GM03348 (cell line): Measurements from ENCODE around the gene POLG2.
"Not testable (repeated sequence)": the region's sequence is repeated elsewhere in the genome, so short reads cannot be mapped to it uniquely, and the experiment has no call there.

Experiments used
- DNase-seq: peaks from one replicate; pipeline ENCODE4 v3.0.0; 2012; ENCODE audit warnings: low spot score

POLG2 gene

DNA sequence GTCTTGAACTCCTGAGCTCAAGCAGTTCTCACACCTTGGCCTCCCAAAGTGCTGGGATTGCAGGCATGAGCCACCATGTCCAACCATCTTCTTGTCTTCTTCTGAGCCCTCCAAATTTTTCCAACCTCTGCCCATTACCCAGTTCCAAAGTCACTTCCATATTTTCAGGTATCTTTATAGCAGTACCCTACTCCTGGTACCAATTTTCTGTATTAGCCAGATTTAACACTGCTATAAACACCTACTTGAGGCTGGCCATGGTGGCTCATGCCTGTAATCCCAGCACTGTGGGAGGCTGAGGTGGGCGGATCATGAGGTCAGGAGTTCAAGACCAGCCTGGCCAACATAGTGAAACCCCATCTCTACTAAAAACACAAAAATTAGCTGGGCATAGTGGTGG lies 57.3 kb downstream of the POLG2 start:
- DNase-seq = not testable (repeated sequence)

DNA sequence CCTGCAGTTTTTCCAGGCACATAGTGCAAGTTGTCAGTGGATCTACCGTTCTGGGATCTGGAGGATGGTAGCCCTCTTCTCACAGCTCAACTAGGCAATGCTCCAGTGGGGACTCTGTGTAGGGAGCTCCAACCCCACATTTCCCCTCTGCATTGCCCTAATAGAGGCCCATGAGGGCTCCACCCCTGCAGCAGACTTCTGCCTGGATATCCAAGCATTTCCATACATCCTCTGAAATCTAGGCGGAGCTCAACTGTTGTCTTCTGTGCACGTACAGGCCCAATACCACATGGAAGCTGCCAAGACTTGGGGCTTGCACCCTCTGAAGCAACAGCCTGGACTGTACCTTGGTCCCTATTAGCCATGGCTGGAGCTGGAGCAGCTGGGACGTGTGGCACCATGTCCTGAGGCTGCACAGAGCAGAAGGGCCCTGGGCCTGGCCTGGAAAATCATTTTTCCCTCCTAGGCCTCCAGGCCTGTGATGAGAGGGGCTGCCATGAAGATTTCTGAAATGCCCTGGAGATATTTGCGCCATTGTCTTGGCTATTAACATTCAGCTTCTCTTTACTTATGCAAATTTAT lies 58.8 kb downstream of the POLG2 start:
- DNase-seq = no peak

DNA sequence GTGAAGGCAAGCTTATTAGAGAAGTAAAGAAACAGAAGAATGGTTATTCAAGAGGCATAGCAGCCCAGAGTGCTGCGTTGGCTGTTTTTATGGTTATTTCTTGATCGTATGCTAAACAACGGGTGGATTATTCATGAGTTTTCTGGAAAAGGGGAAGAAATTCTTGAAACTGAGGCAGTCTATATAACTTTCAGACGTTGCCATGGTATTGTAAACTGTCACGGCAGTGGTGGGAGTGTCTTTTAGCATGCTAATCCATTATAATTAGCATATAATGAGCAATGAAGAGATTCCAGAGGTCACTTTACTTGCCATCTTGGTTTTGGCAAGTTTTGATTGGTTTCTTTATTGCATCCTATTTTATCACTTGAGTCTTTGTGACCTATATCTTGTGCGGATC lies 65.3 kb downstream of the POLG2 start:
- DNase-seq = no peak

DNA sequence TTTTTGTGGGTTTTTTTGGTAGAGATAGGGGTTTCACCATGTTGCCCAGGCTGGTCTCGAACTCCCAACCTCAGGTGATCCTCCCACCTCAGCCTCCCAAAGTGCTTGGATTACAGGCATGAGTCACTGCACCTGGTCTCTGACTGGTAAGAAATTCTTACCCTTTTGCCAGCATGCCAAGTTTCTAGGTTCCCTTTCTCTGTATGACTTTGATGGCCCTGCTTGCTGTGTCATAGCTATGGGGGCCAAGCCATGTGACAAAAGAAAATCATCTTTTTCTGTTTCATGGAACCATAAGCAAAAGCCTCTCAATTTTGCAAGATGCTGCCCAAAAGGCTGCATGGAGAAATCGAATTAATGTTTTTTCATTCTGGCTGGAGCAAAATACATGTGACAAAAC lies 66.8 kb downstream of the POLG2 start:
- DNase-seq = not testable (repeated sequence)

DNA sequence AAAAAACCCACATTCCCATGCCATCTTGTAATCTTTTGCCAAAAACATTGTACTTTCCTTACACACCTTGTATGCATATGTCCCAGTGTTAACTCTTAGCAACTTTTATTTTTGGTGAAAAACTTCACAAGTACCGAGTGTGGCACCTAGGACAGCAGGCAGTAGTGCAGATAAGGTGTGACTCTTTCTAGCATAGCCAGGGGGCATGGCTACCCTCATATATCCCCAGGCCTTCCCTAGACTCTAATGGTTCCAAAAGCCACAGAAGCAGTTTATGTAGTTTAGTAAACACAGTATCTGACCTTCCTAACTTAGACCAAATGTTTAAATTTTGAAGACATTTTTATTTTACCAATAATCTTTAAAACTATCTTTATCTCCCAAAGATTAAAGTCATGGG lies 68.4 kb downstream of the POLG2 start:
- DNase-seq = no peak
